ENCODE results near the gene PRPSAP1. TPM values are rescaled to one million over a fixed set of nuclear protein-coding genes. Genes with fewer than 3 reads are reported as not detected.
"Not testable (repeated sequence)": the region's sequence is repeated elsewhere in the genome, so short reads cannot be mapped to it uniquely, and the experiment has no call there.

The PRPSAP1 gene
- total RNA-seq, 1 donor from 2014 or later = 30.8 TPM

DNA sequence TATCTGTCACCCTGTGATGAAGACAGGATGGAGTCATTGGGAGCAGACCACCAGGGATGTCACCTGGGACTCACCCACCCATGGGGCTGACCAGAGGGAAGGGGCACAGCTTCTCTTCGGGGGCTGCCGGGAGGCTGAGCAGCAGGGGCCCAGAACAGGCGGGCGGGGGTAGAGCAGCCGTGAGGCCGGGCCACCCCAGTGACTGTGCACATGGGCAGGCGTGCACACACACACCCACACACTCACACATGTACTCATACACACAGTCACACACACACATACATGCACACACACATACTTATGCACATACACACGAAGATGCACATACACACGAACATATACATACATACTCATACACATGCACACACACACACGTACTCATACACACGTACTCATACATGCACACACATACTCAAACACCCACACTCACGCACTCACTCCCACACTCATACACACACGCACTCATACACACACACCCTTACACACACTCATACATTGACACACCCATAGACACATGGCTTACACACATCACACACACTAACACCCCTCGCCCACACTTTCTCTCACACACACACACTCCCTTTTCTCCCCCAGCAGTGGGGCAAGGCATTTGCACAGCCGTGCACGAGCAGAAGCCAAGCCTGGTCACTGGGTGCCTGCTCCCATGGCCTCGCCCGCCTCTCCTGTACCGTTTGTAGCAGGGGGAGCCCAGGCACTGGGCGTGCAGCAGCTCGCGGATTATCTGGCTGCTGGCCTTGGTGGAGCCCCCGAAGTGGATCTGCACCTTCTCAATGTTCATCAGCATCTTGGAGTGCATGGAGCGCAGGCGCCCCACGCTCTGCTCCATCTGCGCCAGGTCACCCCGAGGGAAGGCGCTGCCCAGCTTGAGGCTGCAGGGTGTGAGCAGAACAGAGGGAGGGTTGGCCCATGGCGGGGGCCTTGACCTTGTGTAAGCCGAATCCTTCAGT is 76.1 kb downstream of the PRPSAP1 start:
- no peak for DNase-seq (ENCODE audit: low spot score)

- DNase-seq (ENCODE audit: low spot score) = no peak
Measured at GRCh38 chr17:76276461-76277299, 77.0 kb downstream of the PRPSAP1 start.

DNA sequence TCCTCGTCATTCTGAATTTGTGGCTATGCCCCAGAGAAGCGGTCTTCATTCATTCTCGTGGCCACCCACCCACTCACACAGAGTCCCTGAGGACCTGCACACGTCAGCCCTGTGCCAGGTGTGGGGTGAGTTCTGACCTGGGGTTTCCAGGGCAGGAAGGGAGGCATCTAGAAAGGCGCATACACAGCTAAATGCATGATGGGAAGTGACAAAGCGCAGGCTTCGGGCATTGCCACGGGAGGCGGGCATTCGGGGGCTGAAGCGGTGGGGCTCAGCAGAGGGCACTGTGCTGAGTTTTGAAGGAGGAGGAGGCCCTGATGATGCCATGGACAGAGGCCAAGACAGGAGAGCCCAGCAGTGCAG is 77.7 kb downstream of the PRPSAP1 start:
- no peak for DNase-seq (ENCODE audit: low spot score)

DNA sequence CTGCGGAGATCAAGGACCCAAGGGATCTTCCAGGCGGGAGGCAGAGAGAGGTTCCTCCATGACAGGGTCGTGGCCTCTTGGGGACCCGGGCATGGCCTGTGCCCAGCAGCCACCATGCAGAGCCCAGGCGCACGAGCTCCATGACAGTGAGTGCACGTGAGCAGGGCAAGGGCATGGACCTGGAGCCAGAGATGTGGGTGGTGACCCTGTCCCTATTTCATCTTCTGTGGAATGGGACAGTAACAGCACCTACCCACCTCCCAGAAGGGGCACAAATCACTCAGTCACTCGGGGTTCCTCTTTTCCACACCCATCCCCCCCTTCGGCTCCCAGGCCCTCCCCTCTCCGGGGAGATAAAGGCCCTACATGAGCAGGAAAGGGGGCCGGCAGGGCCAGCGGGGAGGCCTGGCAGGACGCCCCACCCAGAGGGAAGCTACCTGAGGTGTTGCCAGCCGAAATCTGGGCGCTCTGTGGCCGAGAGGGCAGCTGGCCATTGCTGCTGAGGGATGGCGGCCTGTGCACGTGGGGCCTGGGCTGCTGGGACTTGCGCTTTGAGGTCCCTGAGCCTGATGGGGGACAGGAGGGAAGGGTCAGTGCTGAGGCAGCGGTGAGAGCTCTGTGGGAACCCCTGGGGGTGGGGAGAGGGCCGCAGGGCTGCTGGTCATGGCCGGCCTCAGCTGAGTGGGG is 78.2 kb downstream of the PRPSAP1 start:
- no peak for DNase-seq (ENCODE audit: low spot score)

DNA sequence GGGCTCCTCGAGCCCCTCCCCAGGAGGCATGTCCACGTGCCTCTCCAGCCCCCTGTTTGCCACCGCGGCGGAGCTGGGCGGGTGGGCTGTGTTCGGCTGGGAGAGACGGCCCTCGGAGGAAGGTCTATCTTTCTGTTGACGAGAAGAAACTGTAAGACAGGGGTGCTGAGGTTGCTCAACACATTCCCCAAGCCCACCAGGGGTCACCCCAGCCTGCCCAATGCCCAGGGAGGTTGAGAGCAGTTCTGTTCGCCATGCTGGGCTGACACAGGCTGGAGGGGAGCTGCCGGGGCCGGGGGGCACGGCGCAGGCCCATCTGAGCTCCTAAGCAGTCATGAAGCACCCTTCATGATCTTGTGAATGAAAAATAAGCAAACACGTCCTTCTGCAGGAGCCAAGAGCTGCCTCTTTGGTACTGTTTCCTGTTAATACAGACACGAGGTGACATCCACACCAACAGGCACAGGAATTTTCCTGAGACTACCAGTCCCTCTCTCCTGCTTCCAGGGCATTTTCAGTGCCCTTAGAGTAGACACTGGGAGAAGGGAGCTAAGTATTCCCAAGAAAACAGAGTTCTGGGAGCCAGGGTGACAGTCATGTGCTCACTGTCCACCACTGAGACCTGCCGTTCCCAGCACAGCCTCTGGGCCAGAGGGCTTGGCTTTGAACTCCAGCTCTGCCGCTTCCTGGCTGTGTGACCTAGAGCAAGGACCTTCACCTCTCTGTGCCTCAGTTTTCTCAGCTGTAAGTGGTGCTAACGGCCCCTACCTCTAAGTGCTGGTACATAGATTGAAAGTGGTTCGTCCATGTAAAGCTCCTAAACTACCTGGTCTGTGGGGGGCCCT is 79.4 kb downstream of the PRPSAP1 start:
- DNase-seq (ENCODE audit: low spot score) = no peak

GRCh38 chr17:76273445-76274111 is 80.1 kb downstream of the PRPSAP1 start:
- DNase-seq (ENCODE audit: low spot score) = no peak

- DNase-seq (ENCODE audit: low spot score) = no peak
Measured at GRCh38 chr17:76272541-76273444, 80.9 kb downstream of the PRPSAP1 start.

DNA sequence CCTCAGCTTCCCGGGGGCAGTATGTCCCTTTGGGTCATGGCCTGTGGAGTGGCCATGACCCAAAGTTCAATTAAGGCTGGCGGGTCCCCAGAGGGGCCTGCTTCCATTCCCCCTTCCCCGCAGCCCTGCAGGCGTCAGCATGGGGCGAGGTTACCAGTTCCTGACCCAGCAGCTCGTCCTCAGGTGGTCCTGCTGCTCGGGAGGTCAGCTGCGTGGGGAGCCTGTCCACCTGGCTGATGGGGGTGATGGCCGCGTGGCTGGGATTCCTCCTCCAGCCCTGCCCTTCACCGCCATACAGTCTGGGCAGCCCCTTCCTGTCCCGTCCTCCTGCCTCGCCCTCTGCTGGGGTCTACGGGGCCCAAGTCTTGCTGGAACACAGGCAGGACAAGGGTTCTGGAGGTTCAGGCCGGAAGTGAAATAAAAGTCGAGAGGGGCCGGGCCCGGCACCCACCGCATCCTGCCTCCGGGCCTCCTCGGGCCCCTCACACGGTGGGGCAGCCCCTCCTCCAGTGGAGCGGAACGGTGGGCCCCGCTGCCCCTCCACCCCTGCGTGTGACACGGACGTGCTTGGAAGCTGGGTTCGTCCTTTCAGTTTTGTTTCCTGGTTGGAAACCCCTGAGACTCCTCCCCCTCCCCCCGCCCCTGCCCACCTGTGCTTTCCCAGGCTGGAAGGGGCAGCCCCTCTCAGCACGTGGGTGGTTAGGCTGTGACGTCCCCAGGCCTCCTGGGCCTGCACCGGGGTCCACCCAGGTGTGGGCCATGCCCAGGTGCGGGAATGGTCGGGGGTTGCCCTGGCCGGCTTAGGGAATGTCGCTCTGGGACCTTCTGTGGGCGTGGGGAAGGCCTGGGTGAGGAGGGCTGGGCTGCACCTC is 81.8 kb downstream of the PRPSAP1 start:
- DNase-seq (ENCODE audit: low spot score) = peak; percentile 31

DNA sequence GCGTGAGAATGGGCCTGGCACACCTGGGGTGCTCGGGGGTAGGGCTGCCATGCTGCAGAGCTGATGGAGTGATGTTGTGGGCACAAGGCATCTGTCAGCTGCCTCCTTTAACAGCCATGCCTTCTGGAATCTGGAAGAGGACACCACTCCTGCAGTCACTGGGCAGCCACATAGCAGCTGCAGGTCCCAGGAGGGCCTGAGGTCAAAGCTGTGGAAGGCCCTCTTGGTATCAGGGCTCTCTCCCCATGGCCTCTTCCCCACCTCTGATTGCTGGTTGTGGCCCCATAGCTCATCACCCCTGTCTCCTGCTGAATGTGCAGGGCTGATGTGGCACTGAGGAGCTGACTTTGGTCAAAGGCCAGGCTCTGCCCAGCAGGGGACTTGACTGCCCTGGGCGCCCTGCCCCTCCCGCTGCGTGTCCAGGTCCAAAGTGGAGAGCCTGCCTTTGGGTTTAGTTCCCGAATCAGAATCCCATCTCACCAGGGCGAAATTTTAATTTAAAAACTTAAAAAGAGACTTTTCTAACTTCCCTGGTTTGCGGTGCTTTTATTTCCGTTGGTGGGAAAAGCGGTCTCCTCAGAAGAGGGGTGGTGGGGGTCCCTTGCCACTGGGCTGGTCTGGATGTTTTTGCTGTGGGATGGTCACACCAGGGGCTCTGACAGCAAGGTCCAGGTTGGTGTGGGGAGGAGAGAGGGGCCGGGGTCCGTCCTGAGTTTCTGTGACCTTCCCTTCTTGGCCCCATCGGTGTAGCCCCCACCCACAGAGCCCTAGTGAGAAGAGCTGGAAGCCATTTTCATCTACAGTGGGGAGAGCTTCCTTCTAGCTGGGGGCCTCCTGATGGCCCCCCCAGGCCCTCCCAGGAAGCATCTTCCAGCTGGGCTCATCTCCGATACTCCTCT is 82.7 kb downstream of the PRPSAP1 start:
- no peak for DNase-seq (ENCODE audit: low spot score)

DNA sequence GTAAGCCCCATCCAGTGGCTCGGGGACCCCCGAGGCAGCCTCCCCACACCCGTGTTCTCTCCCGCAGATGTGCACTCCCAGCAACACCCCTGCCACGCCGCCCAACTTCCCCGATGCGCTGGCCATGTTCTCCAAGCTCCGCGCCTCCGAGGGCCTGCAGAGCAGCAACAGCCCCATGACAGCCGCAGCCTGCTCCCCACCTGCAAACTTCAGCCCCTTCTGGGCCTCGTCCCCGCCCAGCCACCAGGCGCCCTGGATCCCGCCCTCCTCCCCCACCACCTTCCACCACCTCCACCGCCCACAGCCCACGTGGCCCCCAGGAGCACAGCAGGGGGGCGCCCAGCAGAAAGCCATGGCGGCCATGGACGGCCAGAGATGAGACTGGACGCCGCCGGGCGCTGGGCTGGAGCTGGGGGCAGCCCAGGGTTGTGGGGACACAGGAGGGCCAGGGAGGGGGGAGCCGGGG is 83.6 kb downstream of the PRPSAP1 start:
- no peak for DNase-seq (ENCODE audit: low spot score)

DNA sequence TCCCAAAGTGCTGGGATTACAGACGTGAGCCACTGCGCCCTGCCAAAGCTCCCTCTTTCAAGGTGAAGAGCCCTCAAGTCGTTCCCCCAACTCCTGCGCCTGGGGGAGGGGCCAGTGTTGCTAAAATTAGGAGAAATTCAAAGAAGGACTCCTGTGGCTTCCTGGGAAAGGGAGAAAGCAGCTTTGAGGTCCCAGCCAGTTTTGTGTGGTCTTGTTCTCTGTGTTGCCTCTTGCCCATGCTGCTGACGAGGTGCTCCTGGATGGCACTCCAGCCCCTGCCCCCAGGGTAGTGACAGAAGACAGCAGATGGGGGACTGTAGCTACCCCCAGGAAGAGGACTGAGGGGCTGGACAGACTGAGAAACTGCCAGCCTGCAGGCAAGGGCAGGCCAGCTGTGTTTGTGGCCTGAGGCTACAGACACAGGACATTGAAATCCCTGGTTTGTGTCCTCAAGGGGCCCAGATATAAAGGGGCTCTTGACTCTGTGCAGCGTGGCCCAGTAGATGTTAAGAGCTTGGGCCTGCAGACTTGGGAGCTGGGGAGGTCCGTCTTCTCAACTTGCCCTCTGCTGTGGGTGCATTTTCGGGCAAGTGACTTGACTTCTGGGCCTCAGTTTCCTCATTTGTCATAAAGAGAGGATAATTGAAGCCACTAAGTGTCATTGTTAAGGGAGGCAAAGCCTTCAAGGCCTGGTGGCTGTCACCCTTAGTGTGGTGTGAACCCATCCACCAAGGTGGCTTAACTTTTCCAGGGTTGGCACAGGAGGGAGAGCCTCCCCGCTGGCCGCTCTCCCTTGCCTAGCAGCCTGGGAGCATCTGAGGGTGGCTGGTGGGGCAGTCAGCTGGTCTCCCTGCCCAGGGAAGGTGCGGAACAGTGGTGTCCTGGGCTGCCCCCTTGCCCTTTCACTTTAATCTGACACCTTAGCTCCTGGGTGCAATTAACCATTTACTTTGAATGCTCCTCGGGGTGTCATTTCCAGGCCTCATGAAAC is 84.4 kb downstream of the PRPSAP1 start:
- no peak for DNase-seq (ENCODE audit: low spot score)

- DNase-seq (ENCODE audit: low spot score) = no peak
Measured at GRCh38 chr17:76268015-76268749, 85.5 kb downstream of the PRPSAP1 start.

DNA sequence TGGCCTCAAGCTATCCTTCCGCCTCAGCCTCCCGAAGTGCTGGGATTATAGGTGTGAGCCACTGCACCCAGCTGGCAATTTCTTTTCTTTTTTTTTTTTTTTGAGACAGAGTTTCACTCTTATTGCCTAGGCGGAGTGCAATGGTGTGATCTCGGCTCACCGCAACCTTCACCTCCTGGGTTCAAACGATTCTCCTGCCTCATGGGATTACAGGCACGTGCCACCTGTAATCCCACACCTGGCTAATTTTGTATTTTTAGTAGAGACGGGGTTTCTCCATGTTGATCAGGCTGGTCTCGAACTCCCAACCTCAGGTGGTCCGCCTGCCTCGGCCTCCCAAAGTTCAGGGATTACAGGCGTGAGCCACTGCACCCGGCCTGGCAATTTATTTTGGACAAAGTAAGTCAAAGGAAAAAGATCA is 86.1 kb downstream of the PRPSAP1 start:
- DNase-seq (ENCODE audit: low spot score) = not testable (repeated sequence)

- no peak for DNase-seq (ENCODE audit: low spot score)
Measured at GRCh38 chr17:76267051-76267576, 86.6 kb downstream of the PRPSAP1 start.
